Muscle of back (tissue), 11 donors: Measurements from ENCODE around the gene INSM1. TPM values are rescaled to one million over a fixed set of nuclear protein-coding genes. Genes with fewer than 3 reads are reported as not detected.
A peak's percentile ranks its signal among the peaks of the same experiment; 100 is the strongest.

Source experiments
- DNase-seq, 3 donors: peaks; one replicate each; pipeline versions ENCODE4 v3.0.0 to v3.0.0-alpha.2; 2013
- polyA plus RNA-seq, 10 donors: library from polyadenylated mRNA; unstranded; fragments of 120-200 nt; gene quantifications; one replicate each; pipeline ENCODE4 v1.2.1, GENCODE V29; 2013; ENCODE audit not compliant: insufficient read length in 10 of 10

INSM1 gene
- polyA plus RNA-seq, 10 donors, result 0.10 to 0.69 (median 0.26) TPM

- DNase-seq, result peak; percentile 58 to 89 (median 79)
Observed at GRCh38 chr20:20393207-20394120, 25.6 kb downstream of the INSM1 start.

DNA sequence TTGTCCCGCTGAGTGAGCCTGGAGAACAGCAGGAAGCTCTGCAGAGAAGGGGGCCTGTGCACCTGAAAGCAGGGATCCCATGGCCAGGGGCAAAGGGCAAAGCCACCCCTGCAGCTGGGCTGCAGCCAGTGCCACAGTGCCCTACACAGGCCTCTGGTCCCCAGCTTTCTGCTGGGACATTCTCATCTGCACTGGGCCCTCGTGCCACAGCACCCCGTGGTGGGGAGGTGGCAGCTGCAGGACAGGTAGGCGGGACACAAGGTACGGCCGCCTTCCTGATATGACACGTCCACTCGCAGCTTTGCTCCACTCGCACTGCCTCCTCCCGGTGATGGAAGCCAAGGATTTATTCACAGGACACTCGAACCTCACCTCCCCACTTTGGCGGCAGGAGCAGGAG, 27.2 kb downstream of the INSM1 start:
- no peak for DNase-seq

GRCh38 chr20:20395903-20396568, 28.1 kb downstream of the INSM1 start:
- DNase-seq, result no peak

- DNase-seq, result no peak
Observed at GRCh38 chr20:20396794-20397193, 28.9 kb downstream of the INSM1 start.

DNA sequence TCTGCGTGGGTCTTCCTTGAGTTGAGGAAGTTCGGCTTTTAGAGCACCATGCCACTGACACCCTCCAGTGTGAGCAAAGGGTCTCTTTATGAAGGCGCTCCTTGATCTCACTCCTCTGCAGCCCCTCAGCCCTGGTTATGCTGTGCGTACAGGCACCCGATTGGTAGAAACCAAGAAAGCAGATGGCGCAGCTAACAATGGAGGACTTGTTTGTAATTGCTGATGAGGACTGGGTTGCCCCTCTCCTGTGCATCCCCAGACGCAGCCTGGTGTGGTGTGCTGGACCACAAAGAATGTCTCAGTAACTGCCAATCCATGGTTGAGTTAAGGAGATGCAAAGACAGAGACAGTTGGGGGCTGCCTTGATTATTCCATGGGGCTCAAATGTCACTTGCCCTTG, 30.2 kb downstream of the INSM1 start:
- no peak for DNase-seq

DNA sequence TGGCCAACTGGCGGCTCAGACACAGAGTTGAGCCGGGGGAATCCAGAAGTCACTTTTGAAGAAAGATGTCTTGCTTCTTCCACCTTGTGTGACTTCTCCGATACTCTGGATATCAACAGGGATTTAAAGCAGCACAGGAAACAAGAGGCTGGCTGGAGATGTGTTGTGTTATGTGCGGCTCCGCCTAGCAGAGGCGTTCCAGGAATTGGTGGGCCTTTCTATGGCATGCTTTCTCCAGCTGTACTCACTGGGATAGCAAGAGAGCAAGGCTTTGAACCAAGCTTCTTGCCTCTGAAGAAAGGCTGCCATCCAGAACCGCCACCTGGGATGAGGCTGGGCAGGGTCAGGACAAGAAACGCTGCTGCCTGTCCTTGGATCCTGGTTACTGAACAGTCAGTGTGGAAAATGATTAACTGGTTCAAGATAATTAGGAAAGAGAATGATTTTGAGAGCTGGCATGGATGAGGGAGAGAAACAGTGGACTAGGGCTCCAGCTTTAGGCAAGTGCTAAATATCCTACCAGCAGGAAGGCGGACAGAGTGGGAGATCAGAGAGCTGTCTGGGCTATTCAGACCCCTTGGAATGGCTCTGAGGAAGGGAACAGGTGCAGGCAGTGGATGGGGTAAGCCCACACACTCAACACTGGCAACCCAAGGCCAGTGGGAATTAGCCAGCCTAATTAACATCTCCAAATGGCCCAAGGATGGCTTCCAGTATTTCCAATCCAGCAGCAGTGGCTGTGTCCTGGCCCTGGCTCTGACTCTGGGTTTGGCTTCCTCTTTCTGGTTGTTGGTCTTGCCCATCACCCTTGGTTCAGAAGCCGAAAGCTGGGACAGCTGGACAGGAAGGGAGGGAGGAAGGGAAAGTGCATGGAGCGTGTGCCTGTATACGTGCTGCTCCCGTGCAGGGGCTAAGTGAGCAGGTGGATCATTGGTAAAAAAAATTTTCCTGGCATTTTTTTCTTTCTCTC, 31.9 kb downstream of the INSM1 start:
- no peak for DNase-seq

DNA sequence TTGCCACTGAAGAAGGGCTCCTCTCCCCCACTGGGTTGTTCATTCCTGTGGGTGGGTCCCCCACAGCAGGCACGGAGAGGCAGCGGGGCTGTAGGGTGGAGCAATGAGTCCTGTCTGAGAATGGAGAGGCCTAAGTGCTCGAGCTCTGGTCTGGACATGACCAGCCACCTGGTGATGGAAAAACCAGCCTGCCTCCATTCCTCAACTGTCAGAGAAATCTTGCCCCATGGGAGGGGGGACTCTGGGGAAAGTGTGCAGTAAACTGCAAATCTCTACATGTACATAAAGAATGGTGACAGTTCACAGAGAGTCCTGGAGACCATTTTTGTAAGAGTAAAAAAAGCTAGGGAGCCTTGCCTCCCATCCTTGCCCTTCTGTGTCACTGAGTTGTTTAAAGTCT, 34.1 kb downstream of the INSM1 start:
- DNase-seq, result no peak

DNA sequence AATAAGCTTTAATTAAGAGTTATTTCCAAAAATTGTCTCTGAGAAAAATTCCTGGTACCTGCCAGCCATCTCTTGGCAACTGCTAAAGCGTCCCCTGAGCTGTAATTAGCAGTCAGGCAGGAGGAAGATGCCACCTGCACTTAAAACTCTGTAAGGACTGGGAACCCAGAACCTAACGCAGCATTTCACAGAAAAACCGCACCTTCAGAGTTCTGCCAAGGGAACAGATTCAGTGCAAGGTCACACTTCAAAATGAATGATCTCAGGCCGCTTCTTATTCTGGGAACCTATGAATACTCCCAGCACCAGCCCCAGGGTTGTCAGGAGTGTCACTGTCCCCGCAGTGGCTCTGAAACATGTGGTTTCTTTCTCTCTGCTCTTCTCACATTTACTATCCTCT, 36.7 kb downstream of the INSM1 start:
- no peak for DNase-seq

GRCh38 chr20:20405623-20406022, 37.7 kb downstream of the INSM1 start:
- no peak for DNase-seq

- DNase-seq, result peak in 2 of 3 donors; percentile 16 to 34
Observed at GRCh38 chr20:20406306-20406705, 38.4 kb downstream of the INSM1 start.

DNA sequence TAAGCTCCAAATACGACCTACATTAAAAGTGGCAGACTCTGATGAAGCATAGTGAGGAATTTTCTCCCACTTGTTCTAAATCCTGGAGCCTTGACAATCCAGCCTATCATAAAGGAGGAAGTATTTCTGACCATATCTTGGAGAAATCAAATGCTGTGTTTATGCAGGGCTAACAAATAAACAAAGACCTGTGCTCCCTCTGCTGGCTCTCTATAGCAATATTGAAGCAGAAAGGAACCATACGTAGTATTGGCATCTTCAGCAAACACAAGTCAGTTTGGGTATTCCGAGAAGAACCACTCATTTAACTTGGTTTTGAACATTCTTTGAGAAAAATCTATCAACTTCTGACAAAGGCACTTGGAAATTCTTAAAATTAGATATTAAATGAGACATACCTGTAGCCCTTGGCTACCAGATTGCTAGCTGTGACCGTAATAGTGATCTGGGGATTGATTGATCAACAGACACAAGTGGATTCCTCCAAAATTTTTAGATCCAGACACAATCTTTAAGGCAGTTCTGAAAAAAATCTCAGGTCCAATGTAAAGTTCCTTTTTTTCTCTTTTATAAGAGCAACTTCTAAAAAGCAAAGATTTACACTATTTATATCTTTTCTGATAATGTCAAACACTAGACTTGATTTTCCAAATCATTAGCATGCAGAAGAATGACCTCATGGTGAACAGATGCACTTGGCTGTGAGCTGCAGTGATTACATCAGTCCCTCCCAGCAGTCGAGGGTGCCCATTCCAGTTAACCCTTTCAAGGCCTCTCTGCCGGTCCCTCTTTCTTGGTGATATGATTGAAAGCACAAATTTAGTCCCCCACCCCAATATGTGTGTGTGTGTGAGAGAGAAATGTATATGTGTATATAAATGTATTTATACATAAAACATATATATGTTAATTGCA, 40.2 kb downstream of the INSM1 start:
- peak in 2 of 3 donors; percentile 32 to 60 for DNase-seq

DNA sequence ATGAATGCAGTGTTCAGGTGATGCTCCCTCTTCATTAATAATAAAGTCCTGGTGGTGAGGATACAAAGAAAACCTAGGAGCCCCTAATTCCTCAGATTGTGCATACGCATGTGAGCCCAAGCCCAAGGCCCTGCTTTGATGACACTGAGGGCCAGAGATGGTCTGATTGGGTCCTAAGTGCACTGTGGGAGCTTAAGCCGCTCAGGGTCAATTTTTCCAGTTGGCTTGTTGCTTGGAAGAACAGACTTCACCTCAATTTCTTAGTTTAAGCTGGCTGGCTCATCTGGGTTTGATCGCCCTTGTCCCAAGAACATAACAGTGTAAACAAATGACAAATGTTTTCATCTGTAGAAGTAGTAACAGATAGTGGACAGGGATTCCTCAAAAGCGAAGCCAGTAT, 41.4 kb downstream of the INSM1 start:
- DNase-seq, result no peak

DNA sequence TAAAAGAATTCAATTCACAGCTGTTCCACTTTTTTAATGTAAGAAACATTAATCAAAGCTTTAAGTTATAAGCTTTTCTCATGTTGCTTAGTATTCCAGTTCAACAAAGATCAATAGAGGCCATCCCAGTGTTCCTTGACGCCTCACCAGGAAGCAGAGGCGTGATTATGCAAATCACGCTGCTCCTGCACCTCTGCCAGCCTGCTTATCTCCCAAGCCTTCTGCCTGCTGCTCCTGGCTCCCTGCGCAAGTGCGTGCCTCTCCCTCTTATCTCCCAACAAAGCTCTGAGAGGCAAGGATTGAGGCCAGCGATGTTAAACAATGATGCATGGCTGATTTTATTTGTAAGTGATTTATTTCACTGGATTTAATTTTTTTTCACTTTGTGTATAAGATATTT, 42.8 kb downstream of the INSM1 start:
- DNase-seq, result peak in 2 of 3 donors; percentile 20 to 48

DNA sequence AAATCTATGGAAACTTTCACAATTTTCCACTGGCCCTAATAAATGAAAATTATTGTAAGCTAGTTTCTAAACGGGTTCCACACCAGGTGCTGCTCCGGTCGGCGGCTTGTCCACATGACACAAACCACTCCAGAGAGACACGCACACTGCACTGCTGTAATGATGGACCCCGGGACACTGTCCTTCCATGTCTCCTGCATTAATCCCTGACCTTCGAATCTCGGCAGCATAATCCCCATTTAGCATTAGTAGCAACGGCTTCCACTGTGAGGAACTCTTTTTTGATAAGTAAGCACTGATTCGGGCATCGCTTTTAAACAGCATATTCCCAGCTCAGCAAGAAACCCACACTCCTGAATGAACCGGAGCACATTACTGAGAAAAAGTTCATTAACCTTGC, 43.5 kb downstream of the INSM1 start:
- DNase-seq, result no peak

GRCh38 chr20:20411836-20412235, 43.9 kb downstream of the INSM1 start:
- no peak for DNase-seq

GRCh38 chr20:20412750-20413149, 44.8 kb downstream of the INSM1 start:
- DNase-seq, result no peak

- no peak for DNase-seq
Observed at GRCh38 chr20:20413810-20414281, 45.9 kb downstream of the INSM1 start.

DNA sequence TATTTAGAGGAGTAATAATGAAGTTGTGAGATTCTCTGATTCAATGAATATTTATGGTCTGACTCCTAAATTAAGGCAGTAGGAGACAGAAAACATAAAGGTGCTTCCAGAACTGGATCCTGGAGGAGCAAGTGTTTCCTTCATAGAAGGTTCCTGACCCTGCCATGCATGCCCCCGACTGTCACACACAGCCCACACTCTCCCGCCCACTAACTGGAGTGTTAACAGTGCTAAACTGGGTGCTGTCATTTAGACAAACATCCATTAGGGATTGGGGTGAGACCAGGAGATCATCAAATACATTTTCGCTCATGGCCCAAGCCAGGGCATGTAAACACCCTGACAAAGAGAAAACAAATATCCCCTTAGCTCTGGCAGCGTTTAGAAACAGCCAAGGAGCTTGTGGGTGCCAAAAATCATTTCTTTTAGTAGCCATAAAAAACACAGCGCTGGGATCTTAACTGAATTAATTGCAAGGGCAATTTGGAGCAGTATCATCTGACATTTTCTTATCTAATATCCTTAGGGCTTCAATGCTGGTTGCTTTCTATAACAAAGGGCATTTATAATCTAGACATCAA, 46.8 kb downstream of the INSM1 start:
- no peak for DNase-seq

DNA sequence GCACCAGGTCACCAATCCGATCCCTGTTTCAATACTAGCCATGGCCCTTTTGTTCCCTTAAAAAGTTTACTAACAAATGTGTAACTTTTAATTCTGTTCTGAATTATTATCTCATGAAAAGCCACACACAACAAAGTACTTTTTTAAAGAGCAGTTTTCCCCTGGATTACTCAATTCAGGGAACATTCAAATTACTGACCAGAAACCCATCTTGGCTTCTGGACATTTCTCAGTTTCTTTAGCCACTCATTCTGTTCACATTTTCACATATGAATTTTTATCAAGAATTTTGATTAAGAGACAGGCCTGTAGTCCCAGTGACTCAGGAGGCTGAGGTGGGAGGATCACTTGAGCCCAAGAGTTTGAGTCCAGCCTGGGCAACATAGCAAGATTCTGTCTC, 47.4 kb downstream of the INSM1 start:
- no peak for DNase-seq
